ENCODE measurements around the gene FCGR3A. TPM values are rescaled to one million over a fixed set of nuclear protein-coding genes. Genes with fewer than 3 reads are reported as not detected.
"Not testable (repeated sequence)": the region's sequence is repeated elsewhere in the genome, so short reads cannot be mapped to it uniquely, and the experiment has no call there.

FCGR3A gene
- total and polyA plus RNA-seq, 4 donors, result 27.1 to 211 (median 71.4) TPM

GRCh38 chr1:161531986-161532643, 17.5 kb downstream of the FCGR3A start:
- H3K27me3 ChIP-seq (ENCODE audit: control insufficient read depth in 3 of 3, insufficient read depth in 3 of 3, low read length in 2 of 3), result peaks cover 0 to 3% (median 0%) of the 10 kb centered on the region in 3 donors
- H3K9ac ChIP-seq (ENCODE audit: insufficient read depth in 1 of 2, low read length in 2 of 2), result peak overlapping the region in 1 of 2 donors; percentile 34
- H3K9me3 ChIP-seq (ENCODE audit: control insufficient read depth in 4 of 4, insufficient read depth in 3 of 4, low read length in 3 of 4), result no peaks in the 10 kb centered on the region
- no peak for TF ChIP-seq CTCF (IDR thresholded peaks at IDR 0.05; ENCODE audit: control extremely low read depth, extremely low read depth)
- WGBS, 2 donors, result 89 to 90% methylated on average over 22 of the region's 22 CpGs
- no peak for ATAC-seq (ENCODE audit: insufficient read depth, low FRiP score)
- peak in 2 of 3 donors; percentile 48 to 72 for DNase-seq
- H3K4me1 ChIP-seq (ENCODE audit: control insufficient read depth in 5 of 5, insufficient read depth in 5 of 5, low read length in 5 of 5), result peaks cover 0 to 19% (median 0%) of the 10 kb centered on the region in 5 donors
- H3K4me3 ChIP-seq, result no peak overlapping the region
- peak overlapping the region in 1 of 2 donors; percentile 11 for H3K27ac ChIP-seq (ENCODE audit: low read depth in 1 of 2, low read length in 1 of 2)
- no peaks in the 10 kb centered on the region for H3K36me3 ChIP-seq (ENCODE audit: control insufficient read depth in 4 of 4, insufficient read depth in 4 of 4, low read length in 4 of 4)

- Histone ChIP-seq H3K4me1 (ENCODE audit: control insufficient read depth in 5 of 5, insufficient read depth in 5 of 5, low read length in 5 of 5) (peaks cover 0 to 19% (median 0%) of the 10 kb centered on the region in 5 donors), H3K9ac (ENCODE audit: insufficient read depth in 1 of 2, low read length in 2 of 2) (peak overlapping the region in 1 of 2 donors; percentile 79), H3K4me3 (peak overlapping the region; percentile 47), H3K27ac (ENCODE audit: low read depth in 1 of 2, low read length in 1 of 2) (peak overlapping the region; percentile 56 to 84)
- DNase-seq (peak; percentile 93 to 98 (median 93)), ATAC-seq (ENCODE audit: insufficient read depth, low FRiP score) (peak; percentile 85)
- H3K27me3 ChIP-seq (ENCODE audit: control insufficient read depth in 3 of 3, insufficient read depth in 3 of 3, low read length in 2 of 3); H3K9me3 ChIP-seq (ENCODE audit: control insufficient read depth in 4 of 4, insufficient read depth in 3 of 4, low read length in 3 of 4); H3K36me3 ChIP-seq (ENCODE audit: control insufficient read depth in 4 of 4, insufficient read depth in 4 of 4, low read length in 4 of 4): not testable (repeated sequence)
- 3% methylated on average over 52 to 53 of the region's 56 CpGs for WGBS, 2 donors
Measured at GRCh38 chr1:161530671-161531641, 18.7 kb downstream of the FCGR3A start.

GRCh38 chr1:161530158-161530557, 19.5 kb downstream of the FCGR3A start:
- WGBS, 2 donors, result 1% methylated on average over 13 of the region's 13 CpGs
- ATAC-seq (ENCODE audit: insufficient read depth, low FRiP score) (peak; percentile 75), DNase-seq (peak; percentile 76 to 90 (median 83))
- Histone ChIP-seq H3K27ac (ENCODE audit: low read depth in 1 of 2, low read length in 1 of 2) (peak overlapping the region in 1 of 2 donors; percentile 56), H3K4me3 (peak overlapping the region; percentile 47), H3K4me1 (ENCODE audit: control insufficient read depth in 5 of 5, insufficient read depth in 5 of 5, low read length in 5 of 5) (peaks cover 0 to 19% (median 0%) of the 10 kb centered on the region in 5 donors)
- not testable (repeated sequence) for H3K9me3 ChIP-seq (ENCODE audit: control insufficient read depth in 4 of 4, insufficient read depth in 3 of 4, low read length in 3 of 4); H3K27me3 ChIP-seq (ENCODE audit: control insufficient read depth in 3 of 3, insufficient read depth in 3 of 3, low read length in 2 of 3); H3K9ac ChIP-seq (ENCODE audit: insufficient read depth in 1 of 2, low read length in 2 of 2); H3K36me3 ChIP-seq (ENCODE audit: control insufficient read depth in 4 of 4, insufficient read depth in 4 of 4, low read length in 4 of 4)

- not testable (repeated sequence) for H3K9me3 ChIP-seq (ENCODE audit: control insufficient read depth in 4 of 4, insufficient read depth in 3 of 4, low read length in 3 of 4); H3K27me3 ChIP-seq (ENCODE audit: control insufficient read depth in 3 of 3, insufficient read depth in 3 of 3, low read length in 2 of 3); H3K27ac ChIP-seq (ENCODE audit: low read depth in 1 of 2, low read length in 1 of 2); H3K4me3 ChIP-seq; ATAC-seq (ENCODE audit: insufficient read depth, low FRiP score); H3K9ac ChIP-seq (ENCODE audit: insufficient read depth in 1 of 2, low read length in 2 of 2); H3K36me3 ChIP-seq (ENCODE audit: control insufficient read depth in 4 of 4, insufficient read depth in 4 of 4, low read length in 4 of 4)
- WGBS, 2 donors, result 22 to 28% methylated on average over 19 of the region's 19 CpGs
- H3K4me1 ChIP-seq (ENCODE audit: control insufficient read depth in 5 of 5, insufficient read depth in 5 of 5, low read length in 5 of 5), result peaks cover 0 to 19% (median 2%) of the 10 kb centered on the region in 5 donors
- DNase-seq, result peak in 1 of 3 donors; percentile 52
Measured at GRCh38 chr1:161529463-161530104, 20.0 kb downstream of the FCGR3A start.

- H3K9me3 ChIP-seq (ENCODE audit: control insufficient read depth in 4 of 4, insufficient read depth in 3 of 4, low read length in 3 of 4); H3K9ac ChIP-seq (ENCODE audit: insufficient read depth in 1 of 2, low read length in 2 of 2); DNase-seq; H3K27ac ChIP-seq (ENCODE audit: low read depth in 1 of 2, low read length in 1 of 2); H3K36me3 ChIP-seq (ENCODE audit: control insufficient read depth in 4 of 4, insufficient read depth in 4 of 4, low read length in 4 of 4); ATAC-seq (ENCODE audit: insufficient read depth, low FRiP score); H3K27me3 ChIP-seq (ENCODE audit: control insufficient read depth in 3 of 3, insufficient read depth in 3 of 3, low read length in 2 of 3); H3K4me3 ChIP-seq: not testable (repeated sequence)
- peaks cover 0 to 19% (median 4%) of the 10 kb centered on the region in 5 donors for H3K4me1 ChIP-seq (ENCODE audit: control insufficient read depth in 5 of 5, insufficient read depth in 5 of 5, low read length in 5 of 5)
- whole genome bisulfite sequencing, 2 donors, result 6 to 23% methylated on average over 3 of the region's 3 CpGs
Measured at GRCh38 chr1:161528550-161528949, 21.1 kb downstream of the FCGR3A start.

GRCh38 chr1:161525918-161526317, 23.7 kb downstream of the FCGR3A start:
- not testable (repeated sequence) for H3K9me3 ChIP-seq (ENCODE audit: control insufficient read depth in 4 of 4, insufficient read depth in 3 of 4, low read length in 3 of 4); H3K9ac ChIP-seq (ENCODE audit: insufficient read depth in 1 of 2, low read length in 2 of 2); DNase-seq; H3K36me3 ChIP-seq (ENCODE audit: control insufficient read depth in 4 of 4, insufficient read depth in 4 of 4, low read length in 4 of 4); ATAC-seq (ENCODE audit: insufficient read depth, low FRiP score); H3K4me3 ChIP-seq; H3K27me3 ChIP-seq (ENCODE audit: control insufficient read depth in 3 of 3, insufficient read depth in 3 of 3, low read length in 2 of 3); H3K27ac ChIP-seq (ENCODE audit: low read depth in 1 of 2, low read length in 1 of 2); H3K4me1 ChIP-seq (ENCODE audit: control insufficient read depth in 5 of 5, insufficient read depth in 5 of 5, low read length in 5 of 5)
- WGBS, 2 donors, result 82 to 87% methylated on average over 7 of the region's 7 CpGs

GRCh38 chr1:161525321-161525720, 24.3 kb downstream of the FCGR3A start:
- not testable (repeated sequence) for H3K36me3 ChIP-seq (ENCODE audit: control insufficient read depth in 4 of 4, insufficient read depth in 4 of 4, low read length in 4 of 4); H3K27me3 ChIP-seq (ENCODE audit: control insufficient read depth in 3 of 3, insufficient read depth in 3 of 3, low read length in 2 of 3); H3K9me3 ChIP-seq (ENCODE audit: control insufficient read depth in 4 of 4, insufficient read depth in 3 of 4, low read length in 3 of 4); H3K4me1 ChIP-seq (ENCODE audit: control insufficient read depth in 5 of 5, insufficient read depth in 5 of 5, low read length in 5 of 5); ATAC-seq (ENCODE audit: insufficient read depth, low FRiP score); DNase-seq; H3K4me3 ChIP-seq; H3K9ac ChIP-seq (ENCODE audit: insufficient read depth in 1 of 2, low read length in 2 of 2); H3K27ac ChIP-seq (ENCODE audit: low read depth in 1 of 2, low read length in 1 of 2)
- 18 to 36% methylated on average over 13 to 21 of the region's 23 CpGs for WGBS, 2 donors

Measured in lung (tissue), 12 donors.